ENCODE results near the gene ZIC5.

ZIC5 gene

GRCh38 chr13:99971576-99972189 is at the start of gene ZIC5:
TSS of gene ZIC5 (minus strand) at chr13:99971767. CDS start at chr13:99971603, 164 bp downstream.
- Histone ChIP-seq H3K27me3 (ENCODE audit: insufficient read depth, low read length) (peaks cover 91% of the 10 kb centered on the region), H3K4me1 (ENCODE audit: control insufficient read depth, insufficient read depth, low read length, unreplicated experiment) (no peaks in the 10 kb centered on the region), H3K27ac (ENCODE audit: low read depth, low read length) (no peak within 1 kb of the TSS), H3K36me3 (ENCODE audit: insufficient read depth, low read length) (no peaks in the 10 kb centered on the region), H3K79me2 (ENCODE audit: control insufficient read depth, insufficient read depth, low read length, unreplicated experiment) (no peaks in the 10 kb centered on the region), H3K4me3 (ENCODE audit: low read depth, low read length) (no peak within 1 kb of the TSS), H2AFZ (ENCODE audit: low read length, unreplicated experiment) (no peak within 1 kb of the TSS)

DNA sequence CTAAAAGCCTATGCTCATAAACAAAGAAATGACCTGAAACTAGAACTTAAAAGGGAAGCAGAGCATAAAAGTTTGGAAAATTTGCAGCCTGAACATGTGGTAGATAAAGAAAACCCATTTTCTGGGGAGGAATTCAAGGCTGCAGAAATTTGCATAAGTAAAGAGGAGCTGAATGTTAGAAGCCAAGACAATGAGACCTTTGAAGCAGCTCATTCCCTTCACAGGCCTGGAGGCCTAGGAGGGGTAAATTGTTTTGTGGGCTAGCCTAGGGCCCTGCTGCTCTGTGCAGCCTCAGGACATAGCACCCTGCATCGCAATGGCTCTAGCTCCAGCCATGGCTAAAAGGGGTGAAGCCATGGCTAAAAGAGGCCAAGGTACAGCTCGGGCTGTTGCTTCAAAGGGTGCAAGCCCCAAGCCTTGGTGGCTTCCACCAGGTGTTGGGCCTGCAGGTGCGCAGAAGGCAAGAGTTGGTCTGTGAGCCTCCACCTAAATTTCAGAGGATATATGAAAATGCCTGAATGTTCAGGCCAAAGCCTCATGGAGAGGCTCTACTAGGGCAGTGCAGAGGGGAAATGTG is 48.3 kb upstream of the ZIC5 start:
- Histone ChIP-seq H3K27me3 (ENCODE audit: insufficient read depth, low read length) (no peaks in the 10 kb centered on the region), H2AFZ (ENCODE audit: low read length, unreplicated experiment) (no peak overlapping the region), H3K79me2 (ENCODE audit: control insufficient read depth, insufficient read depth, low read length, unreplicated experiment) (no peaks in the 10 kb centered on the region), H3K27ac (ENCODE audit: low read depth, low read length) (no peak overlapping the region), H3K4me3 (ENCODE audit: low read depth, low read length) (no peak overlapping the region), H3K36me3 (ENCODE audit: insufficient read depth, low read length) (no peaks in the 10 kb centered on the region), H3K4me1 (ENCODE audit: control insufficient read depth, insufficient read depth, low read length, unreplicated experiment) (no peaks in the 10 kb centered on the region)

DNA sequence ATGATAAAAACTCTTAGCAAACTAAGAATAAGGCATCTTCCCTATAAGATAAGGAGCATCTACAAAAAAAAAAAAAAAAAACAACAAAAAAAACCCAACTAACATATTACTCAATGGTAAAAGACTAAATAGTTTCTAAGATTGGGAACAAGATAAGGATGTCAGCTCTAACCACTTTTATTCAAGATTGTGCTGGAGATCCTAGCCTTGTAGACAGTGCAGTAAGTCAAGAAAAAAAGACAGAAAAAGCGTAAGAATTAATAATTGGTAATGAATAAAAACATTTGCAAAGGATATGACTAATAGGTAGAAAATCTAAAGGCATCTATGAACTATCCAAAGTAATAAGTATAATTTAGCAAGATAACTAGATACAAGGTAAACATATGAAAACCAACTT is 43.1 kb upstream of the ZIC5 start:
- no peaks in the 10 kb centered on the region for H3K27me3 ChIP-seq (ENCODE audit: insufficient read depth, low read length)
- H2AFZ ChIP-seq (ENCODE audit: low read length, unreplicated experiment), result no peak overlapping the region
- no peaks in the 10 kb centered on the region for H3K36me3 ChIP-seq (ENCODE audit: insufficient read depth, low read length)
- no peaks in the 10 kb centered on the region for H3K79me2 ChIP-seq (ENCODE audit: control insufficient read depth, insufficient read depth, low read length, unreplicated experiment)
- no peak overlapping the region for H3K27ac ChIP-seq (ENCODE audit: low read depth, low read length)
- no peaks in the 10 kb centered on the region for H3K4me1 ChIP-seq (ENCODE audit: control insufficient read depth, insufficient read depth, low read length, unreplicated experiment)
- no peak overlapping the region for H3K4me3 ChIP-seq (ENCODE audit: low read depth, low read length)

DNA sequence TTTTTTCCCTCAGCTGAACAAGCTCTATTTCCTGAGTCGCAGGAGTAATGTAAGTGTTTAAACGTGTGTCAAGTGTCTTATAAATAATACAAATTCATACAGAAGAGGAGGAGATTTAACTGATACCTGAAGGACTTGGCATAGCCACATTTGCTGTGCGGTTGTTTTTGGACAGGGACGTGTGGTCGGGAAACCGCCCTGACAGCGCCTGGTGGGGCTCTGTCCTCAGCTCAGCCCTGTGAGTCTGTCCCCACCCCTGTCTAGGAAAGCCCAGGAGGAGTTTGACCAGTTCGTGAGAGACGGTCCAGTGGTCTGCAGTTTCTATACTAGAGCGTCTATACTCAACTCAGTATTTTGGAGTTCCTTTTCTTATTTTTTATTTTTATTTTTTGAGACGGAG is 26.7 kb upstream of the ZIC5 start:
- Histone ChIP-seq H3K27me3 (ENCODE audit: insufficient read depth, low read length) (peaks cover 70% of the 10 kb centered on the region), H3K79me2 (ENCODE audit: control insufficient read depth, insufficient read depth, low read length, unreplicated experiment) (no peaks in the 10 kb centered on the region), H2AFZ (ENCODE audit: low read length, unreplicated experiment) (no peak overlapping the region), H3K27ac (ENCODE audit: low read depth, low read length) (no peak overlapping the region), H3K4me1 (ENCODE audit: control insufficient read depth, insufficient read depth, low read length, unreplicated experiment) (no peaks in the 10 kb centered on the region), H3K36me3 (ENCODE audit: insufficient read depth, low read length) (no peaks in the 10 kb centered on the region), H3K4me3 (ENCODE audit: low read depth, low read length) (no peak overlapping the region)

- Histone ChIP-seq H3K4me3 (ENCODE audit: low read depth, low read length) (no peak overlapping the region), H3K79me2 (ENCODE audit: control insufficient read depth, insufficient read depth, low read length, unreplicated experiment) (no peaks in the 10 kb centered on the region), H3K27me3 (ENCODE audit: insufficient read depth, low read length) (peaks cover 75% of the 10 kb centered on the region), H3K27ac (ENCODE audit: low read depth, low read length) (no peak overlapping the region), H2AFZ (ENCODE audit: low read length, unreplicated experiment) (no peak overlapping the region), H3K4me1 (ENCODE audit: control insufficient read depth, insufficient read depth, low read length, unreplicated experiment) (no peaks in the 10 kb centered on the region), H3K36me3 (ENCODE audit: insufficient read depth, low read length) (no peaks in the 10 kb centered on the region)
These were observed 26.2 kb upstream of the ZIC5 start for GRCh38 chr13:99997702-99998214.

GRCh38 chr13:99996381-99996973 is 24.9 kb upstream of the ZIC5 start:
- Histone ChIP-seq H3K36me3 (ENCODE audit: insufficient read depth, low read length) (no peaks in the 10 kb centered on the region), H3K27me3 (ENCODE audit: insufficient read depth, low read length) (peaks cover 81% of the 10 kb centered on the region), H3K4me3 (ENCODE audit: low read depth, low read length) (no peak overlapping the region), H3K4me1 (ENCODE audit: control insufficient read depth, insufficient read depth, low read length, unreplicated experiment) (no peaks in the 10 kb centered on the region), H3K79me2 (ENCODE audit: control insufficient read depth, insufficient read depth, low read length, unreplicated experiment) (no peaks in the 10 kb centered on the region), H3K27ac (ENCODE audit: low read depth, low read length) (no peak overlapping the region), H2AFZ (ENCODE audit: low read length, unreplicated experiment) (no peak overlapping the region)

- Histone ChIP-seq H3K79me2 (ENCODE audit: control insufficient read depth, insufficient read depth, low read length, unreplicated experiment) (no peaks in the 10 kb centered on the region), H3K4me3 (ENCODE audit: low read depth, low read length) (no peak overlapping the region), H2AFZ (ENCODE audit: low read length, unreplicated experiment) (no peak overlapping the region), H3K4me1 (ENCODE audit: control insufficient read depth, insufficient read depth, low read length, unreplicated experiment) (no peaks in the 10 kb centered on the region), H3K27me3 (ENCODE audit: insufficient read depth, low read length) (peaks cover 88% of the 10 kb centered on the region), H3K27ac (ENCODE audit: low read depth, low read length) (no peak overlapping the region), H3K36me3 (ENCODE audit: insufficient read depth, low read length) (no peaks in the 10 kb centered on the region)
These were observed 24.2 kb upstream of the ZIC5 start for GRCh38 chr13:99995589-99996380.

- H3K4me3 ChIP-seq (ENCODE audit: low read depth, low read length), result no peak overlapping the region
These were observed 23.6 kb upstream of the ZIC5 start for GRCh38 chr13:99995104-99995588.

GRCh38 chr13:99994638-99995020 is 23.1 kb upstream of the ZIC5 start:
- Histone ChIP-seq H3K36me3 (ENCODE audit: insufficient read depth, low read length) (no peaks in the 10 kb centered on the region), H3K4me3 (ENCODE audit: low read depth, low read length) (no peak overlapping the region), H3K4me1 (ENCODE audit: control insufficient read depth, insufficient read depth, low read length, unreplicated experiment) (no peaks in the 10 kb centered on the region), H3K79me2 (ENCODE audit: control insufficient read depth, insufficient read depth, low read length, unreplicated experiment) (no peaks in the 10 kb centered on the region), H3K27ac (ENCODE audit: low read depth, low read length) (no peak overlapping the region), H3K27me3 (ENCODE audit: insufficient read depth, low read length) (peaks cover 100% of the 10 kb centered on the region), H2AFZ (ENCODE audit: low read length, unreplicated experiment) (no peak overlapping the region)

More at GRCh38 chr13:99995104-99995588, 23.6 kb upstream of the ZIC5 start:
- no peaks in the 10 kb centered on the region for H3K79me2 ChIP-seq (ENCODE audit: control insufficient read depth, insufficient read depth, low read length, unreplicated experiment)
- H3K36me3 ChIP-seq (ENCODE audit: insufficient read depth, low read length), result no peaks in the 10 kb centered on the region
- no peak overlapping the region for H2AFZ ChIP-seq (ENCODE audit: low read length, unreplicated experiment)
- H3K4me1 ChIP-seq (ENCODE audit: control insufficient read depth, insufficient read depth, low read length, unreplicated experiment), result no peaks in the 10 kb centered on the region
- no peak overlapping the region for H3K27ac ChIP-seq (ENCODE audit: low read depth, low read length)
- H3K27me3 ChIP-seq (ENCODE audit: insufficient read depth, low read length), result peaks cover 95% of the 10 kb centered on the region

Measured in ACC112 (cell line).